Peyer's patch (tissue), 4 donors: ENCODE measurements around the gene ATP1A2.

ENCODE experiments used
- POLR2A ChIP-seq, 2 donors: fragments of 450-650 bp; IDR thresholded peaks; one replicate each; pipeline ENCODE4 v1.5.1; 2017; ENCODE audit warnings: antibody characterized with exemption in 2 of 2, mild to moderate bottlenecking in 2 of 2, moderate library complexity in 2 of 2
- TF ChIP-seq, protein P1 (sequence below), 6 experiments: fragments of 450-650 bp in 4 of 6; fragments of 200-600 bp in 2 of 6; sonication (generic) in 1 of 6; IDR thresholded peaks; one replicate each; pipeline ENCODE4 v1.5.1; 2017 to 2019; ENCODE audit warnings: antibody characterized with exemption in 6 of 6, mild to moderate bottlenecking in 3 of 6, moderate library complexity in 1 of 6

DNA sequence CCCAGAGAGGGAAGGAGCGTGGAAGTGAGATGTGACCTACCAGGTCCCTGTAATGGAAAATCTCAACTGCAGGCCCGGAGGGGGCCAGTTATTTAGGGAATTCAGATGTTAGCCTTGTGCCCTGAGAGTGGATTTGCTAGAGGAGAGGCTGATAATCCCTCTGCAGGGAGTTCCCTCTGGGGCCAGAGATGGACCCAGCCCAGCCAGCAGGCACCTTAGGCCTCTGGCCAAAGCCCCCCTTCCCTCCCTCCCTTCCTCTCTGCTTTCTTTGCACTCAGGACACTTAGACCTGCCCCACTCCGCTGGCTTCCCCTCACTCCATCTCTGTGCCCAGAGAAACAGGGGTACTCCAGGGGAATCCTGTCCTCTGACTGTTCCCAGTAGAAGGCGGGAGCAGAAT is 1.5 kb upstream of the ATP1A2 start:
- no peak for TF ChIP-seq POLR2A (IDR thresholded peaks at IDR 0.05)
- TF ChIP-seq, protein P1, sequence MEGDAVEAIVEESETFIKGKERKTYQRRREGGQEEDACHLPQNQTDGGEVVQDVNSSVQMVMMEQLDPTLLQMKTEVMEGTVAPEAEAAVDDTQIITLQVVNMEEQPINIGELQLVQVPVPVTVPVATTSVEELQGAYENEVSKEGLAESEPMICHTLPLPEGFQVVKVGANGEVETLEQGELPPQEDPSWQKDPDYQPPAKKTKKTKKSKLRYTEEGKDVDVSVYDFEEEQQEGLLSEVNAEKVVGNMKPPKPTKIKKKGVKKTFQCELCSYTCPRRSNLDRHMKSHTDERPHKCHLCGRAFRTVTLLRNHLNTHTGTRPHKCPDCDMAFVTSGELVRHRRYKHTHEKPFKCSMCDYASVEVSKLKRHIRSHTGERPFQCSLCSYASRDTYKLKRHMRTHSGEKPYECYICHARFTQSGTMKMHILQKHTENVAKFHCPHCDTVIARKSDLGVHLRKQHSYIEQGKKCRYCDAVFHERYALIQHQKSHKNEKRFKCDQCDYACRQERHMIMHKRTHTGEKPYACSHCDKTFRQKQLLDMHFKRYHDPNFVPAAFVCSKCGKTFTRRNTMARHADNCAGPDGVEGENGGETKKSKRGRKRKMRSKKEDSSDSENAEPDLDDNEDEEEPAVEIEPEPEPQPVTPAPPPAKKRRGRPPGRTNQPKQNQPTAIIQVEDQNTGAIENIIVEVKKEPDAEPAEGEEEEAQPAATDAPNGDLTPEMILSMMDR (IDR thresholded peaks at IDR 0.05) = no peak
